Kidney glomerular epithelial cell (primary cell): ENCODE measurements around the gene DYNC1LI1.
"Not testable (repeated sequence)": the region's sequence is repeated elsewhere in the genome, so short reads cannot be mapped to it uniquely, and the experiment has no call there.

ENCODE experiments used
- DNase-seq: peaks from one replicate; lab custom pipeline; 2025; lab: John Stamatoyannopoulos, UW

Gene DYNC1LI1

DNA sequence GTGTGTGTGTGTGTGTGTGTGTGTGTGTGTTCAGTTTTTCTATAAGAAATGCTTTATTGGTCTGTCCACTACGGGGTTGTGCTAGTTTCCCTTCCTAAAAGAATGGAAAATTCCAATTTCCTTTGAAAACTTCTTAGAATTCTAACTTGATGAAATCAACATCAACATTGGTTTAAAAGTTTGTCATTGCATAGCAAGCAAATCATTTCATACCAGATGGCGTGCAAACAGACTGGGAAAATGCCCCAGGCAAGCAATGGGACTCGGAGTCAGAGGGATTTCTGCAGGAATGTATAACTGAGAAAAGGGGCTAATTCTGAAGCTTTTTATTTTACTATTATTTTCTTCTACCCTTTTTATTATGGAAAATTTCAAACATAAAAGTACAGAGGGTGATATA lies 13.1 kb upstream of the DYNC1LI1 start:
- no peak for DNase-seq

DNA sequence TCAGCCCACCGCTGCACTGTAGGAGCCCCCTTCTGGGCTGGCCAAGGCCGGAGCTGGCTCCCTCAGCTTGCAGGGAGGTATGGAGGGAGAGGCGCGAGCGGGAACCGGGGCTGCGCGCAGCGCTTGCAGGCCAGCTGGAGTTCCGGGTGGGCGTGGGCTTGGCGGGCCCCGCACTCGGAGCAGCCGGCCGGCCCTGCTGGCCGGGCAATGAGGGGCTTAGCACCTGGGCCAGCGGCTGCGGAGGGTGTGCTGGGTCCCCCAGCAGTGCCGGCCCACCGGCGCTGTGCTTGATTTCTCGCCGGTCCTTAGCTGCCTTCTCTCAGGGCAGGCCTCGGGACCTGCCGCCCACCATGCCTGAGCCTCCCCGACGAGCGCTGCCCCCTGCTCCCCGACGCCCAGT lies 8.0 kb upstream of the DYNC1LI1 start:
- not testable (repeated sequence) for DNase-seq

DNA sequence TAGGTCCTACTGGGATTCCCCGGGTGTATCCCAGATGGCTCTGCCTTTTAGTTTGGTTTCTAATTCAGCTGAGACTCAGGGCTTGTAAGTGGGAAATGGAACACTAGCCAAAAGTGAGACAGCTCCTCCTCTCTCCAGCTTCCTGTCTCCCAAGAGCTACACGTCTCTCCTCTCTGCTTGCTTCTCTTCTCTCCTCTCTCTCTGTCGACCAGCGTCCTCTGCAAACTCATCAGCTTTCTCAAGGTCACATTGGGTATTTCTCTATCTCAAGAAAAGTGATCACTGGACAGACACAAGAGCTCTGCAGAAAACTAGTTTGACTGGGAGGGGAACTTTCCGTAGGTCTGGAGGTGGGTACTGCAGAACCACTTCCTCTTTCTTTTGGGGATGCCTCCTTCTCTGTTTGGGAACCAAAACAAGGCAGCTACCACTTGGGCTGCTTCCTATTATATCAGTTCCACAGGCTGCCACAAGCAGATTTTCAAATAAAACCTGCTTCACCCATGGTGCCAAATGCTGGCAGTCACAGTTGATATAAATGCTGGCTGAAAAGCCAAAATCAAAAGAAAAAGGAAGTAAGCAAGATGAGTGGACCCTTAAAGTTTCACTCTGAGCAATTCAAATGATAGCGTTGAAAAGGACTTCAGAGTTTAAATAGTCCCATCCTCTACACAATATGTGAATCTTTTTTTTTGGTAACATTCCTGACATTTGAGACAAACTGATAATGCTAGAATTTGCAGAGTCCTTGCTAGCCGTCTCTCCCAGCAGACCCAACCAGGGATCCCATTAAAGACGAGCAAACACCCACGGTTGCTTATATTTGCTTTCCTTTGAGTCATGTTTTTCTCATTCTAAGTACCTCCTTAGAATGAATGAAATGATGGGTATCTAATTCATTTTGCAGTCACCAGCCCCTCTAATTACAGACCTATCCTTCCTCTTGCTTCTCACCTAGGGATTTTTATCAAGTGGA lies 7.2 kb upstream of the DYNC1LI1 start:
- DNase-seq, result no peak

DNA sequence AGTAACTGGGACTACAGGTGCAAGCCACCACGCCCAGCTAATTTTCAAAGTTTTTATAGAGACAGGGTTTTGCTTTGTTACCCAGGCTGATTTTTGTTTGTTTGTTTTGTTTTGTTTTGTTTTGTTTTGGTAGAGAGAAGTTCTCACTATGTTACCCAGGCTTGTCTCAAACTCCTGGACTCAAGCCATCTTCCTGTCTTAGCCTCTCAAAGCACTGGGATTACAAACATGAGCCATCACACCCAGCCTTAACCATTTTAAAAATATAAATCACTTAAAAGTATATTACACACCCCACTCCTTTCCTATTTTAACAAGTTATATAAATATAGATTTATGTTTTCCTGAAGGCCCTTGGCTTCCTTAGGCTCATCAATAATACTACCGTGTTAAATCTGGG lies 6.5 kb upstream of the DYNC1LI1 start:
- DNase-seq, result no peak

DNA sequence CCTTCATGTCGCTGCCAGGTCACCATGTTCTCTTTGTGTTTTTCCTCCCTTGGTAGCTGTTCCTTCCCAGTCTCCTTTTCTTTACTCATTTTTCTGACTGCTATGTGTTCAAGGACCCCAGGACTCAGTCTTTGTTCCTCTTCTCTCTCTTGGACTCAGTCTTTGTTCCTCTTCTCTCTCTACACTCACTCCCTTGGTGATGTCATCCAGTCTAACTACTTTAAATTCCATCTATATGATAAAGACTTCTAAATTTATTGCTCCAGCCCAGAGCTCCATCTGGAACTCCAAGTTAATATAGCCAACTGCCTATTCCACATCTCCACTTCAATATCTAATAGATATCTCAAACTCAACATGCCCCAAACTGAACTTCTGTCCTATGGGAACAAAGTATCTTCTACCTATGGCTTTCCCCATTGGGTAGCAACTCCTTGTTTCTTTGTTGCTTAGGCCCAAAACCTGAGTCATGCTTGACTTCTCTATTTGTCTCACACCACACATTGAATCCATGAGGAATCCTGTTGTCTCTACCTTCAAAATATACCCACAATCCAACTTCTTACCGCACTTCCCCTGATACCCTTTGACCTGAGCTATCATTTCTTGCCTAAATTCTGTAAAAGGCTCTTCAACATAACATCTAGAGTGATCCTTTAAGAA lies 4.9 kb upstream of the DYNC1LI1 start:
- no peak for DNase-seq

DNA sequence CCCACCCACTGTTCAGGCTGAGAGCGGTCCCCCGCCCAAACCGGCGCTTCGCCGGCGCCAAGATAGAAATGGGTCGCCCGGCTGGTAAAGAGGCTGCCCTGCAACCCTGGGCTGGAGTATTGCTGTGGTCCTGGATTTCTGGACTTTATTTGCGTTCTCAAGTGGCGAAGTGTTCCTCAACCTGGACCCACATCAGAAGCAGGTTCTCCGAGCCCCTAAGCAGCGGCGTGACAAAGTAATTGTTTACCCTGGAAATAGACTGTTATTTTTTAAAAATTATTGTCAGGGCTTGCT lies 481 bp upstream of the DYNC1LI1 start:
- no peak for DNase-seq

DNA sequence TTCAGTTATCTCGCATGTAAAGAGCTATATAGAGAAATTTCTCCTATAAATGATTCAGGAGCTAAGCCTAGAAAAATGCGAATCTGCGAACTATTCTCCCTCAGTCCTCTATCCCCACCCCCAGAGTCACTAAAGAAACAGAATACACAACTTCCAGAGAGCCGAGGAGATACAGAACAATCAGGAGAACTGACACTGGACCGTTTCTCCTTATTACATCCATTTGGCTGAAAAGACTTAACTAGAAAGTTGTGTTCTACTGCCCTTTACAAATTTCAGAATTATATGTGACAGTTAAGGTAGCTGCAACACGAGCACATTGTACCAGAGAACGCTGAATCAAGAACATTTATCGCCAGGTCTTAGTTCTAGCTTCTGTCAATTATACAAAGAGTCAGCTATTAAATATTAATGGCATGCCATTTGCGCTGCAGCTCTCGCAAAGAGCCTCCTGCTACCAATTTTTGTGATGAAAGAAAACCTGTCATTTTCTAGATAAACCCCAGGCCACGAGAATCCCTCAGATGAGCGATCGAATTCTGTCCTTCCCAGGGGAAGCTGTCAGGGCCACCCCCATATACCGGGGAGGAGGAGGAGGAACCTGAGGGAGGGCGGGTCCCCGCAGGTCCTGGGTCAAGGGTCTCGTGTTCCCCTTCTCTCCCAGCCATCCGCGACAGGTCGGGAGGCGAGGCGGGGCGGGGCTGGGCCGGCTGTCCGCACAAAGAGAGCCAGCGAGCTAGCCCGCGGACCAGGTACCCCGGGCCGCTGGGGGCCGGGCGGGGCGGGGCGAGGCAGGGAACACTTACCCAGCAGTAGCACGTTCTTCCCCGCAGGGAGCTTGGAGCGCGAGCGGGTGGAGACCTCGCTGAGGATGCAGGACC lies 878 bp downstream of the DYNC1LI1 start:
- DNase-seq, result peak; percentile 60

DNA sequence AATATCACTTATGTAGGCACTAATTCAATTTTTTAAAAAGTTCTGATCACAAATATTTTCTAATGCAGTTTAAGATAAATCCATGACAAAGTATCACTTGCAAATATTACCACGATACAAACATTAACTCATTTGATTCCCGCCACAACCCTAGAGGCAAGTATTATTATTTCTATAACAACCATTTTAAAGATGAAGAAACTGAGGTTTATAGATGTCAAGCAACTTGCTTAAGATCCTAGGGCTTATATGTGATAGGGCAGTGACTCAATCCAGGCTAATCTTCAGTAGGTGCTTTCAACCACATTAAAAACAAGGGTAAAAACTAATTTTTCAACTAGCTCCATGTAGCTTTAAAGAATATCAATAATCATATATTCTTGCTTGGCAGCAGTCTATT lies 1.7 kb downstream of the DYNC1LI1 start:
- no peak for DNase-seq

DNA sequence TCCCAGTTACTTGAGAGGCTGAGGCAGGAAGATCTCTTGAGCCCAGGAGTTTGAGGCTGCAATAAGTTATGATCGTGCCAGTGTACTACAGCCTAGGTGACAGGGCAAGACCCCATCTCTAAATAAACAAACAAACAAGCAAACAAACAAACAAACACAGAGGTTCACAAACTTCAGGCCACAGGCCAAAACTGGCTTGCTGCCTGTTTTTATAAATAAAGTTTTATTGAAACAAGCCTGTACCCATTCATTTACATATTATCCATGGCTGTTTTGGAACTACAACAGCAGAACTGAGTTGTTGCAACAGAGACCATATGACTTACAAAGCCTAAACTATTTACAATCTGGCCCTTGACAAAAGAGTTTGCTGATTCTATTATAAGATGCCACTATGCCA lies 6.5 kb downstream of the DYNC1LI1 start:
- no peak for DNase-seq

DNA sequence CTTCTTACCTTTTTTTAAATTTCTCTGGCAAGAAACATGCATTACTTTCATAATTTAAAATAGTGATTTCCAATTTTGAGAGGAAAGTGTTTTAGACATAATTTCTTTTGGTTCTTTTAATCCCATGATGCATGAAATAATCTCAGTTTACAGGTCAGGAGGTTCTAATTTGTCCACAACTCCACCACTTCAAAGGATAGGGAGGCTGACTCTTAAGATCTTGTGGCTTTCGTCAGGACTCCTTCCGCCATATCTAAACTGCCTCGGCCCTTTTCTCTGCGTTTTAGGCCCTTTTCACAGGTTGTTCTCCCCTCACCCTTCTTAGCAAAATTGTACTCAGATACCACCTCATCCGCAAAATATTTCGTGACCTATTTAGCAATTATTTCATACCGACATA lies 8.0 kb downstream of the DYNC1LI1 start:
- no peak for DNase-seq

DNA sequence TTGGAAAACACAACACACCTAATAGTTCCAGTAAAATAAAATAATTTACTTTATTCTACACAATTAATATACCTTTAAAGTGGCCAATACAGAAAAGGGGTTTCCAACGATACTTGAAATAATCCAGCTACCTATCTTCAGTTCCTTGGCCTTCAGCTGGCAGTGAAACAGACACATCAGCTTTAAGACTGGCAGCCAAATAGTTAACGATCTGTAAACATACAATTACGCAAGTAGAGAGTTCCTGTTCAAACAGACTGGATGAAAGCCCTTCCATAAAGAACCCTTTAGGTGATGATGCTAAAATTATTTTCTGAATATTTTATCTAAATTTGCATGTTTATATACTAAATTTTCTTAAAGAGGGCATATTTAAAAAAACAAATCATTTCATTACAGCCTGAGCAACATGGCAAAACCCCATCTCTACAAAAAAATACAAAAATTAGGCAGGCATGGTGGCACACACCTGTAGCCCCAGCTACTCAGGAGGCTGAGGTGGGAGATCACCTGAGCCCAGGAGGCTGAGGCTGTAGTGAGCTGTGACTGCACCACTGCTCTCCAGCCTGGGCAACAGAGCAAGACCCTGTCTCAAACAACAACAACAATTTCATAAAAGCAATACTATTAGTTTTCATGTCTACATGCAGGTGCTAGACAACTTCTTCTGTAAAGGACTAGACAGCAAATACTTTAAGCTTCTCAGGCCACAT lies 12.9 kb downstream of the DYNC1LI1 start:
- no peak for DNase-seq

DNA sequence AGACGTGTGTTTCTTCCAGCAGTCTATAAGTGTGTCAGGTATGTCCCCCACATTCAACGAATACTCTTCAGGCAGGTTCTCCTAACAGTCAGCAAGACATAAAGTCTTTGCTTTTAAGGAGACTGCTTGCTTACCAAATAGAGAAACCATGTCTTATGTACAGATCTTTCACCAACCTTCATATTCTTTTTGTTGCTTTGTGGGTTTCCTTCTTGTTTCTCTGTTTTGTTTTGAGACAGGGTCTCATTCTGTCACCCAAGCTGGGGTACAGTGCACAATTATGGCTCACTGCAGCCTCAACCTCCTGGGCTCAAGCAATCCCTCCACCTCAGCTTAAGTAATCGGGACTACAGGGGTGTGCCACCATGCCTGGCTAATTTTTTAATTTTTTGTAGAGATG lies 14.3 kb downstream of the DYNC1LI1 start:
- DNase-seq, result no peak

DNA sequence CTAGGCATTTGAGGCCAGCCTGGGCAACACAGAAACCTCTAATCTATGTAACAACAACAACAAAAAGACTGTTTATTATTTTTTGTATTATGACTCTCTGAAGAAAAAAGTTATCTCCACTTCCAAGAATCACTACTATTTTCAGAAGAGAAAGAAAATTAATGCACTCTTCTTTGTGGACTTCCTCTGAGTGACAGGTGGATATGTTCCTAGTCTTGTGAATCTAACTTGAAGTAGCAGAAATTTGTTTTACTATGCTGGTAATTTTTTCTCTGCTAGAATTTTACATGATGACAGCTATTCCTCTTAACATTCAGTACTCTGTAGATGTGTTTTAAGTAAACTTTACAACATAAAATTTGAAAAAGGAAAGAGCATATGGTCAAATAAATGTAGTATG lies 16.7 kb downstream of the DYNC1LI1 start:
- no peak for DNase-seq

DNA sequence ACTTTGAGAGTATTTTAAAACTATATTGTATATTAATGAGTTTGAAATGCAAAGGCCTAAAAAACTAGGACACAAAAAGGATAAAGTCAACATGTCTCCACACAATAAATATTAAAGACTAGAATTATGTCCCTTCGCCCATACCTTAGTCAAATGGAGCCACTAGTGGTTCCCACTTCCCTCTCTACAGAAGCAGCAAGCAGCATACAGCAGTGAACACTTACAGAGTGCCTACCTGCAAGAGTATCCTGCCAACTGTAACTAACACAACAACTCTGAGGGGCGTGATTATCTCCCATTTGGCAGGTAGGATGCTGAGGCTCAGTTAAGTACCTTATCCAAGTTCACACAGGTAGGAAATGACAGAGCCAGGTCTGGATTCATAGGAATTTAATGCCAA lies 17.2 kb downstream of the DYNC1LI1 start:
- DNase-seq, result no peak

DNA sequence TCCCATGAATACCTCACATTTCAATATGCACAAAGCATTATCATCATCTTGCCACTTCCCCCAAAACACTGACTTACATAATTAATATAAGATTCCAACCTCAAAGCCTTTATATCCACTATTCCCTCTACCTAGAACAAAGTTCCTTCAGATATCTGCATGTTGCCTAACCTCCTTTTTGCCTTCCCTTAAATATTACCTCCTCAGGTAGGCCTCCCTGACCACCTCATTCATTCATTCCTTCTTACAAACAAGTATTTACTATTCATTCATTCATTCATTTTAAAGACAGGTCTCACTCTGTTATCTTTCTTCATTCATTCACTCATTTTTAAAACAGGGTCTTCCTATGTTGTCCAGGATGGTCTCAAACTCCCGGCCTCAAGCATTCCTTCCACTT lies 18.6 kb downstream of the DYNC1LI1 start:
- no peak for DNase-seq

DNA sequence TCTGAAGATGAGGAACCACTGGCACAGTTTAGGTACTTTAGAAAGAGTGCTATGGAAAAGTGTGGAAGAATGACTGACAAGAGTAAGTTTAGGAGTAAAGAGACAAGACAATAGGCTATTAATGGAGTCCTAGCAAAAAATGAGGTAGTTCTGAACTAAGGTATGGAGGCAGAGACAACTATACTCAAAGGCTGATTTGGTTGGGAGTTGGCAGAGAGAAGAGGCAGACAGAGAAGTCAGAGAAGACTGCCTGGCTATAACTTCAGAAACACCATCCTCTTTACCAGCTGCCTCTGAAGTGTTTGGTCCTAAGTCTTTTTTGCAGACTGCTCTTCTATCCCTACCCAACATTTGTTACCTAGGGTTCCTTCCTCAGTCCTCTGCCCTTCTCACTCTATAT lies 19.2 kb downstream of the DYNC1LI1 start:
- no peak for DNase-seq

DNA sequence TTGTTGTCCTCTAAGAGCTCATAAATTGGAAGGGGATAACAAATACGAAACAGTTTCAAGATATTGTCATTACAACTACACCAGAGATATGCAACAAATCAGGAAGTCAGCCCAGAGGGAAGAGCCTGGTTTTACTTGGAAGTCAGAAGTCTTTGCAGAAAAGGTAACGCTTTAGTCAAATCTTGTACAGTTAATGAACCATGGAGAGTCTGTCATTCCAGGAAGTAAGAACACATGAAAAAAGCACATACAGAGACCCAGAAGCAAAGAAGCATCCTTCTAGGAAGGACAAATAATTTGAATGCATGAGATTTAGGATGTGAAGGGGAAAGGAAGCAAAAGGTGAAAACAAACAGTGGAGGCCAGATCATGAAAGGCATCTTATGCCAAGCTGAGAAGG lies 19.6 kb downstream of the DYNC1LI1 start:
- peak; percentile 39 for DNase-seq

DNA sequence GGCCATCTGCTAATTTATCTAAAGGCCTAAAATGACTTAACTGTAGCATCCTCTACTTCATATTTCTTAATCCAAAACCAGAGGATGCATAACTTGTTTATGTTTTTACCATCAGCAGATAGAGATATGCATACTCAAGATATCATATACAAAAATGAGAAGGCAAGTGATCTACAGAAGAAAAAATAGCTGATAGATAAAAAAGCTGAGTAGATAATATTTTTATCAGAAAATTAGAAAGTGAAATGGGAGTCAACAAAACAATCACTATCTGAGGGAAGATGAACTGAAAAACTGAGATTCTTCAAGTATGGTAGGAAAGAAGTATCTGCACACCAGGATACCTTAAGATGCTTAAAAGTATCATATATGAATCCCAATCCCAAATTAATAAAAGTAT lies 25.4 kb downstream of the DYNC1LI1 start:
- no peak for DNase-seq

DNA sequence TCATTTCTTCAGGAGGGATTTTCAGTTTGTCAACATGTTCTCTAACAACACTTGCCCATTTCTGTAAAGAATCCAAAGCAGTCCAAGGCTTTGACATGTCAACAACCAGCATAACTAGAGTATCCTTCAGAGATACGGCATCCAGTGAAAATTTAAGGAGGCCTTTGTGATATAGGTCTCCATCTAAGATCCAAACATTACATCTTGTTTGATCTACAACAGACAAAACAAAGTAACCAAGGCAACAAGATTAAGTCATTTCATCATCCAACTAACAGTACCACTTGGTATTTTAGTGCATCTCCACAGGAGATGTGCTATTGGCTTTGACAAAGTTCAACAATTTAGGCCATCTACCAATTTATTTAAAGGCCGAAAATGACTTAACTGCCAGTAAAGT lies 25.8 kb downstream of the DYNC1LI1 start:
- no peak for DNase-seq

DNA sequence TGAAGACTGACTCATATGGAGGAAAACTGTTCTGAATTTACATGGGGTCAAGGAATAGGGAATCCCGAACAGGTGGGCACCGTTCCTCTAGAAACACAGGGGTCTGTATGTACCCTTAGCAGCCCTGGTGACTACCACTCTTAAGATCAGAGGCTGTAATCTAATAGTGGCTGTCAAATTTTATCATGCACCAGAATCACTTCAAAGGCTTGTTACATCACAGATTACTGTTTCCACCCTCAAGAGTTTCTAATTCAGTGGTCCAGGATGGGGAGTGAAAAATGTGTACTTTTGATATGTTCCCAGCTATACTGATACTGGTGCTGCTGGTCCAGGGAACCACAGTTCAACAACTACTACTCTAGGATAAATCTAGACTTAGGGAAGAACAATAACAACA lies 27.9 kb downstream of the DYNC1LI1 start:
- DNase-seq, result no peak

DNA sequence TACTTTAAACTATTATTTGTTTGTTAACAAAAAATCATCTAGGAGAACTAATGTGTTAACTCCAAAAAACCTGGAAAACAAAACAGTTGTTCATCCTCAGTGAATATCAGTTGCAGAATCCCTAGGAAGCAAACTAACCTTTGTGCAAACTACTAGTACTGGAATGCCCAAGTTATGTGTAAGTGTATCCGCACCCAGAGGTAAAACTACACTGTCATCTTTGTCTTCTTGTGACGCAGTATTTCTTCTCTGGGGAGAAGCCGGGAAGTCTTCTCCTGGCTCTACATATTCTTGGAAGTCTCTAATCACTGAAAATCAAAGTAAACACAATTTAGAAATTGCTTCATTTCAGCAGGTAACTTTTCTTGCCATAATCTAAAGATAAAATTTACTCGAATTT lies 29.8 kb downstream of the DYNC1LI1 start:
- no peak for DNase-seq

DNA sequence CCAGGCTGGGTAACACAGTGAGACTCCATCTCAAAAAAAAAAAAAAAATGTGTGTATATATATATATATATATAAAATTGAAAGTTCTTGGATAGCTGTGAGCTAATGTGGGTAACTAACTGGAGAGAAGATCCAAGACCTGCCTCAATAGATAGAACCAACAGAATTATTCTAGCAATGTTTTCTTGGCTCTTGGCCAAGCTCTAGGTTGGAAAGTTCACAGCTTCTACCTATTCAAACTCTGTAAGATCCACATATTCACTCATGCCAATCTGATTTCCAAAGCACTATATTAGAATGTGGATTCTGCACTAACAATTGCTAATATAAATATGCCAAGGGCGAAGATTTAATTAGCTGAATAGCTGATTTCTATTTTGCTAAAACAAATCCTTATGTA lies 38.2 kb downstream of the DYNC1LI1 start:
- no peak for DNase-seq
